ENCODE data around the gene ETS2.

ETS2 gene

DNA sequence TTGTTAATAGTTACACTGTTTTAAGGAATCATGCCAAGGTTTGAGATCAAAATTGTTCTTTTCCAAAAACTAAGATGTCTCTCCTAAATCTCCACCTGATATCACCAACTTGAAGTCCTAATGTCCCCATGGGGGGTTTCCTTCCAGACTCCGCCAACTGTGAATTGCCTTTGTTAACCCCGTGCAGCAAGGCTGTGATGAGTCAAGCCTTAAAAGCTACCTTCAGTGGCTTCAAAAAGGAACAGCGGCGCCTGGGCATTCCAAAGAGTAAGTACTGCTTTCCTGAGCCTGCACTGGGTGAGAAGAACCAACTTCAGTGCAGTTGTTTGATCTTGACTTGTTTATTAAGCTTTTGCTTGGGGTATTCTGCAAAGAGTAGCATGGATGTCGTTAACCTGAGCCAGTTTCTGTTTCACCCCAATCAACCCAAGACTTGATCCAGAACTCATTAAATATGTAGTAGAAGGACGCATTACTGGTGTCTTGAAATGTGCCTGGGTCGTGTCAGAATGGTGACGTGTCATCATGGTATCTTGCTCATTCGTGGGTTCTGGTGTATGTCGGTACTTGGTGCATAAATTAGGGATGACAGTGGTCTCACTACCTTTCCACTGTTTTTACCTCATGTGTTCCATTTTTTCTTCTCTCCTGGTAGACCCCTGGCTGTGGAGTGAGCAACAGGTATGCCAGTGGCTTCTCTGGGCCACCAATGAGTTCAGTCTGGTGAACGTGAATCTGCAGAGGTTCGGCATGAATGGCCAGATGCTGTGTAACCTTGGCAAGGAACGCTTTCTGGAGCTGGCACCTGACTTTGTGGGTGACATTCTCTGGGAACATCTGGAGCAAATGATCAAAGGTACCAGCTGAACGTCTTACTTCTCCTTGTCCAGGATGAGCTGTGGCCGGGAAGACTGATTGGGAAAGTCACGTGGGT lies 8.7 kb downstream of the ETS2 start:
- H3K4me3 ChIP-seq (replicated peaks; ENCODE audit: insufficient read depth, low read length) = no peak overlapping the region
- TF ChIP-seq, protein P1, sequence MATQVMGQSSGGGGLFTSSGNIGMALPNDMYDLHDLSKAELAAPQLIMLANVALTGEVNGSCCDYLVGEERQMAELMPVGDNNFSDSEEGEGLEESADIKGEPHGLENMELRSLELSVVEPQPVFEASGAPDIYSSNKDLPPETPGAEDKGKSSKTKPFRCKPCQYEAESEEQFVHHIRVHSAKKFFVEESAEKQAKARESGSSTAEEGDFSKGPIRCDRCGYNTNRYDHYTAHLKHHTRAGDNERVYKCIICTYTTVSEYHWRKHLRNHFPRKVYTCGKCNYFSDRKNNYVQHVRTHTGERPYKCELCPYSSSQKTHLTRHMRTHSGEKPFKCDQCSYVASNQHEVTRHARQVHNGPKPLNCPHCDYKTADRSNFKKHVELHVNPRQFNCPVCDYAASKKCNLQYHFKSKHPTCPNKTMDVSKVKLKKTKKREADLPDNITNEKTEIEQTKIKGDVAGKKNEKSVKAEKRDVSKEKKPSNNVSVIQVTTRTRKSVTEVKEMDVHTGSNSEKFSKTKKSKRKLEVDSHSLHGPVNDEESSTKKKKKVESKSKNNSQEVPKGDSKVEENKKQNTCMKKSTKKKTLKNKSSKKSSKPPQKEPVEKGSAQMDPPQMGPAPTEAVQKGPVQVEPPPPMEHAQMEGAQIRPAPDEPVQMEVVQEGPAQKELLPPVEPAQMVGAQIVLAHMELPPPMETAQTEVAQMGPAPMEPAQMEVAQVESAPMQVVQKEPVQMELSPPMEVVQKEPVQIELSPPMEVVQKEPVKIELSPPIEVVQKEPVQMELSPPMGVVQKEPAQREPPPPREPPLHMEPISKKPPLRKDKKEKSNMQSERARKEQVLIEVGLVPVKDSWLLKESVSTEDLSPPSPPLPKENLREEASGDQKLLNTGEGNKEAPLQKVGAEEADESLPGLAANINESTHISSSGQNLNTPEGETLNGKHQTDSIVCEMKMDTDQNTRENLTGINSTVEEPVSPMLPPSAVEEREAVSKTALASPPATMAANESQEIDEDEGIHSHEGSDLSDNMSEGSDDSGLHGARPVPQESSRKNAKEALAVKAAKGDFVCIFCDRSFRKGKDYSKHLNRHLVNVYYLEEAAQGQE (IDR thresholded peaks at IDR 0.05; ENCODE audit: insufficient replicate concordance, low read depth) = no peak
- no peak for TF ChIP-seq CTCF (IDR thresholded peaks at IDR 0.05; ENCODE audit: insufficient read depth, low read length)
- no peak for TF ChIP-seq SPI1 (IDR thresholded peaks at IDR 0.05; ENCODE audit: borderline replicate concordance, low read depth)
- 0 out of 2 replicates have a peak, but pooled peaks have one; percentile 36 for TF ChIP-seq POLR2AphosphoS5 (IDR thresholded peaks at IDR 0.05; ENCODE audit: low read depth)
- no peak for TF ChIP-seq GABPA (IDR thresholded peaks at IDR 0.05; ENCODE audit: low read depth)
- H3K27ac ChIP-seq (replicated peaks) = no peak overlapping the region
- no peaks in the 10 kb centered on the region for H3K27me3 ChIP-seq (ENCODE audit: insufficient read depth, poor library complexity, severe bottlenecking)
- no peak for DNase-seq (ENCODE audit: low read depth in 1 of 2, low spot score in 1 of 2)

DNA sequence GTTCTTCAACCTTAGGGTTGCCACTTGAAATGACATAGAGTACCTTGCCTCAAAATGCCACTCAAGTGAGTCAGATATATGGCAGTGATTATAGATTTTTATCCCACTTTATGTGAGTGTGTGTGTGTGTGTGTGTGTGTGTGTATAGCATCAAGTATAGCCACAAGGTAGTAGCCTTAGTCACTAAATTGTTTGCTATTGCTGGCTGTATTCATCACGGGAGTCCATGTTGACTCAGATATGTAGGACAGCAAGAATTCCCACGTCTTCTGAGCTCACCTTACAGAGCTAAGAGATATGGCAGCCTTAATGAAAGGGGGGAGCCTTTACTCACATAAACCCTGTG lies 9.3 kb downstream of the ETS2 start:
- no peak for DNase-seq (ENCODE audit: low read depth in 1 of 2, low spot score in 1 of 2)
- no peak overlapping the region for H3K4me3 ChIP-seq (replicated peaks; ENCODE audit: insufficient read depth, low read length)
- H3K27ac ChIP-seq (replicated peaks) = no peak overlapping the region
- no peak for TF ChIP-seq GABPA (IDR thresholded peaks at IDR 0.05; ENCODE audit: low read depth)
- TF ChIP-seq SPI1 (IDR thresholded peaks at IDR 0.05; ENCODE audit: borderline replicate concordance, low read depth) = no peak
- TF ChIP-seq POLR2AphosphoS5 (IDR thresholded peaks at IDR 0.05; ENCODE audit: low read depth) = no peak
- no peak for TF ChIP-seq CTCF (IDR thresholded peaks at IDR 0.05; ENCODE audit: insufficient read depth, low read length)
- TF ChIP-seq, protein P1 (IDR thresholded peaks at IDR 0.05; ENCODE audit: insufficient replicate concordance, low read depth) = no peak
- no peaks in the 10 kb centered on the region for H3K27me3 ChIP-seq (ENCODE audit: insufficient read depth, poor library complexity, severe bottlenecking)

DNA sequence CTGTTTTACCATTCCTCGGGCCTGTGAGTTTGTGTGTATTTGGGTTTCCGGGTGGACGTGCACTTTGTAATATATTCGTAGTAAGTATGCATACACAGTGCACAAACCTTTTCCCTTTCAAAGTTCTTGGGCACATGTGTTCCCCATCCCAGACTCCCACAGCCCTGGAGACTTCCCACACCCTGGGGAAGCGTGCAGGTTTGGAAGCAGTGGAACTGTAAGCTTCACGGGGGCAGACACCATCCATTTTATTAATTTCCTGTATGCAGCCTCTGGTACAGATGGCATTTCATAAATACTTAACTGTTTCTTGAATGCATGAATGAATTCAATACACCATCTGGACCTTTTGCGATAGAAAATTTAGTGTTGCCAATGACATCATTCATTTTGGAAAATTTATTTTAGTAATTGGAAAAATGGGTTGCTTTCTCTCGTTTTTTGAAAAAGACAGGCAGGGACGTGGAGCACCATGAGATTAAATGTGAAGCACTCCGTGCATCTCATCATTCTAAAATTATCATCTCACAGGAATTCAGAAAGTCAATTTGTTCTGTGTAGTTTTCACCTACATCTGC lies 10.8 kb downstream of the ETS2 start:
- DNase-seq (ENCODE audit: low read depth in 1 of 2, low spot score in 1 of 2) = no peak

More for the DNA sequence above, 10.8 kb downstream of the ETS2 start:
- no peak overlapping the region for H3K27ac ChIP-seq (replicated peaks)
- no peak for TF ChIP-seq POLR2AphosphoS5 (IDR thresholded peaks at IDR 0.05; ENCODE audit: low read depth)
- no peak for TF ChIP-seq GABPA (IDR thresholded peaks at IDR 0.05; ENCODE audit: low read depth)
- TF ChIP-seq, protein P1 (IDR thresholded peaks at IDR 0.05; ENCODE audit: insufficient replicate concordance, low read depth) = no peak
- TF ChIP-seq CTCF (IDR thresholded peaks at IDR 0.05; ENCODE audit: insufficient read depth, low read length) = no peak
- no peak for TF ChIP-seq SPI1 (IDR thresholded peaks at IDR 0.05; ENCODE audit: borderline replicate concordance, low read depth)
- no peaks in the 10 kb centered on the region for H3K27me3 ChIP-seq (ENCODE audit: insufficient read depth, poor library complexity, severe bottlenecking)
- no peak overlapping the region for H3K4me3 ChIP-seq (replicated peaks; ENCODE audit: insufficient read depth, low read length)
